CD4-positive, alpha-beta T cell (primary cell): ENCODE results near the gene ZSWIM5. TPM values are rescaled to one million over a fixed set of nuclear protein-coding genes. Genes with fewer than 3 reads are reported as not detected.

Source experiments
- ATAC-seq: fragments of 200-7000 bp; cut with Tn5 transposase; one replicate; pipeline ENCODE4 v1.10.0; 2022; ENCODE audit warnings: mild to moderate bottlenecking; ENCODE audit not compliant: poor library complexity
- CTCF ChIA-PET: fragments of 350-600 bp; sonication (Branson Sonifier 250); formaldehyde crosslinking; loops from one replicate; lab custom pipeline; 2021; ENCODE audit warnings: antibody characterized with exemption, inconsistent platforms; lab: Charles Lee
- POLR2A ChIA-PET: fragments of 350-600 bp; sonication (Branson Sonifier 250); formaldehyde crosslinking; loops from one replicate; lab custom pipeline; 2021; ENCODE audit warnings: antibody characterized with exemption, inconsistent platforms; lab: Charles Lee
- DNase-seq, 14 experiments: peaks; one replicate each; pipeline ENCODE4 v3.0.0-alpha.2; 2013 to 2020; ENCODE audit warnings: mixed read lengths in 2 of 14
- H3K27ac ChIP-seq, 2 donors: one replicate each; pipeline versions ENCODE4 v1.5.1 to v1.7.0; 2013; ENCODE audit warnings: low read length in 2 of 2, low read depth in 1 of 2, mild to moderate bottlenecking in 1 of 2
- H3K27me3 ChIP-seq, 2 experiments: 1 replicate in 1 of 2; 2 replicates in 1 of 2; pipeline versions ENCODE4 v1.6.1 to v1.7.0; 2013; ENCODE audit warnings: low read length in 2 of 2, control low read depth in 1 of 2, mild to moderate bottlenecking in 1 of 2, moderate library complexity in 1 of 2; ENCODE audit not compliant: insufficient read depth in 2 of 2, control insufficient read depth in 1 of 2
- H3K36me3 ChIP-seq: one replicate; pipeline ENCODE4 v1.6.1; 2013; ENCODE audit warnings: low read length, control low read depth; ENCODE audit not compliant: insufficient read depth
- H3K4me1 ChIP-seq: one replicate; pipeline ENCODE4 v1.6.1; 2013; ENCODE audit warnings: low read length, control low read depth; ENCODE audit not compliant: insufficient read depth
- H3K4me3 ChIP-seq: one replicate; pipeline ENCODE4 v1.5.1; 2013; ENCODE audit warnings: mild to moderate bottlenecking, low read length, moderate library complexity
- H3K9me3 ChIP-seq, 2 experiments: 1 replicate in 1 of 2; 2 replicates in 1 of 2; pipeline versions ENCODE4 v1.6.1 to v1.7.0; 2013; ENCODE audit warnings: low read length in 2 of 2, mild to moderate bottlenecking in 2 of 2, control low read depth in 1 of 2, moderate library complexity in 1 of 2; ENCODE audit not compliant: control insufficient read depth in 1 of 2, insufficient read depth in 1 of 2
- H3K27ac Mint-ChIP-seq: one replicate; pipeline ENCODE4 v1.8.0; 2020; ENCODE audit warnings: mixed read lengths
- H3K27me3 Mint-ChIP-seq: one replicate; pipeline ENCODE4 v1.8.0; 2021; ENCODE audit warnings: mixed read lengths
- H3K36me3 Mint-ChIP-seq: one replicate; pipeline ENCODE4 v1.8.0; 2021; ENCODE audit warnings: low read depth, mixed read lengths
- H3K4me1 Mint-ChIP-seq: one replicate; pipeline ENCODE4 v1.8.0; 2021; ENCODE audit warnings: low read depth, mixed read lengths
- H3K4me3 Mint-ChIP-seq: one replicate; pipeline ENCODE4 v1.8.0; 2020; ENCODE audit warnings: mild to moderate bottlenecking, mixed read lengths
- H3K9me3 Mint-ChIP-seq: one replicate; pipeline ENCODE4 v1.8.0; 2020; ENCODE audit warnings: mixed read lengths
- CTCF ChIP-seq: fragments of 200-600 bp; IDR thresholded peaks from one replicate; pipeline ENCODE4 v1.8.0; 2022; ENCODE audit warnings: antibody characterized with exemption, mild to moderate bottlenecking
- intact Hi-C, 2 experiments: fragments of 100-400 bp; cut with DNase I in 1 of 2; cut with micrococcal nuclease in 1 of 2; formaldehyde crosslinking; loops; one replicate each; pipeline versions ENCODE4 v1.15.1 to v1.9.0; 2023 to 2025; cut with DNase I, micrococcal nuclease
- total RNA-seq, 174 experiments: library from RNA in 2 of 174; stranded (reverse) in 2 of 174; gene quantifications; one replicate each; pipeline ENCODE4 v1.2.3 and lab custom pipeline; 2021 to 2026

ZSWIM5 gene
- total RNA-seq, 2 experiments from 2014 or later: 0.91 to 1.1 TPM

- H3K27me3 Mint-ChIP-seq: peaks cover 16% of the 10 kb centered on the region
- ATAC-seq: no peak
These were observed 1.1 kb downstream of the ZSWIM5 start for GRCh38 chr1:45205011-45205909.

GRCh38 chr1:45200906-45201500 lies 5.4 kb downstream of the ZSWIM5 start:
- no peak overlapping the region for H3K4me3 Mint-ChIP-seq
- peaks cover 2% of the 10 kb centered on the region for H3K9me3 Mint-ChIP-seq
- no peak overlapping the region for H3K27ac Mint-ChIP-seq
- Histone ChIP-seq H3K27ac (no peak overlapping the region), H3K4me3 (no peak overlapping the region), H3K9me3 (no peaks in the 10 kb centered on the region), H3K36me3 (no peaks in the 10 kb centered on the region), H3K4me1 (peaks cover 6% of the 10 kb centered on the region), H3K27me3 (no peaks in the 10 kb centered on the region)
- DNase-seq (no peak), ATAC-seq (no peak)
- peaks cover 9% of the 10 kb centered on the region for H3K27me3 Mint-ChIP-seq
- ChIA-PET POLR2A (no interaction called here), CTCF (no interaction called here)
- H3K36me3 Mint-ChIP-seq: no peaks in the 10 kb centered on the region
- intact Hi-C loops: loop anchor here in 1 of 2 experiments (10.0 kb wide), 2 partner anchors 406 to 604 kb away; partner anchors contain the start of gene MAST2
- TF ChIP-seq CTCF: no peak
- H3K4me1 Mint-ChIP-seq: peaks cover 19% of the 10 kb centered on the region

More at GRCh38 chr1:45205011-45205909, 1.1 kb downstream of the ZSWIM5 start:
- DNase-seq: peak in 8 of 14 experiments; percentile 0 to 57 (median 8)
- Mint-ChIP-seq H3K27ac (peak overlapping the region; percentile 37), H3K4me3 (peak overlapping the region; percentile 91), H3K4me1 (peaks cover 30% of the 10 kb centered on the region), H3K9me3 (no peaks in the 10 kb centered on the region), H3K36me3 (peaks cover 4% of the 10 kb centered on the region)
- H3K27ac ChIP-seq: no peak overlapping the region
- H3K4me1 ChIP-seq: peaks cover 20% of the 10 kb centered on the region
- no peak for TF ChIP-seq CTCF
- H3K36me3 ChIP-seq: no peaks in the 10 kb centered on the region
- no peaks in the 10 kb centered on the region for H3K9me3 ChIP-seq
- POLR2A ChIA-PET: interaction anchor here (0.6 to 2.4 kb wide), 7 partner anchors 89 to 531 kb away, joined by 3 to 11 read pairs (median 4); partner anchors contain the start of genes ARMH1, HECTD3, MUTYH and TMEM53
- intact Hi-C loops: loop anchor here in 1 of 2 experiments (5.0 to 10.0 kb wide), 3 partner anchors 137 to 600 kb away; partner anchors contain the start of genes MAST2, MUTYH and TOE1
- peaks cover 0 to 3% of the 10 kb centered on the region in 2 experiments for H3K27me3 ChIP-seq
- CTCF ChIA-PET: interaction anchor here (0.5 to 0.7 kb wide), 3 partner anchors 57 to 323 kb away, joined by 3 to 4 read pairs (median 3); no protein-coding TSS in a partner anchor
- H3K4me3 ChIP-seq: peak overlapping the region; percentile 44

- intact Hi-C loops: loop anchor here in 1 of 2 experiments (10.0 kb wide), 2 partner anchors 406 to 604 kb away; partner anchors contain the start of gene MAST2
- Mint-ChIP-seq H3K4me1 (peaks cover 17% of the 10 kb centered on the region), H3K27ac (no peak overlapping the region), H3K9me3 (peaks cover 2% of the 10 kb centered on the region), H3K27me3 (peaks cover 8% of the 10 kb centered on the region), H3K36me3 (no peaks in the 10 kb centered on the region), H3K4me3 (no peak overlapping the region)
- no peak for TF ChIP-seq CTCF
- Histone ChIP-seq H3K27me3 (no peaks in the 10 kb centered on the region), H3K9me3 (no peaks in the 10 kb centered on the region), H3K27ac (no peak overlapping the region), H3K4me1 (peaks cover 4% of the 10 kb centered on the region), H3K4me3 (no peak overlapping the region), H3K36me3 (no peaks in the 10 kb centered on the region)
- DNase-seq: no peak
- ChIA-PET CTCF (no interaction called here), POLR2A (no interaction called here)
- no peak for ATAC-seq
These were observed 6.0 kb downstream of the ZSWIM5 start for GRCh38 chr1:45200435-45200834.
